Measurements from ENCODE around the gene OR2L13. TPM values are rescaled to one million over a fixed set of nuclear protein-coding genes. Genes with fewer than 3 reads are reported as not detected.
A peak's percentile ranks its signal among the peaks of the same experiment; 100 is the strongest.

Gene OR2L13
- total RNA-seq, 1 donor from 2014 or later, result not detected

GRCh38 chr1:248111157-248111556 lies 16.2 kb downstream of the OR2L13 start:
- Histone ChIP-seq H3K4me3 (no peak overlapping the region), H3K4me1 (no peaks in the 10 kb centered on the region), H3K36me3 (no peaks in the 10 kb centered on the region), H3K9me3 (peaks cover 26% of the 10 kb centered on the region), H3K27ac (no peak overlapping the region), H3K27me3 (ENCODE audit: low read depth) (no peaks in the 10 kb centered on the region)
- intact Hi-C loops (cut with DNase I), result no loop called here
- no peak for ATAC-seq
- DNase-seq, result no peak
- no peak for TF ChIP-seq CTCF (IDR thresholded peaks at IDR 0.05)

- DNase-seq, result no peak
- H3K4me3 ChIP-seq, result no peak overlapping the region
- no peaks in the 10 kb centered on the region for H3K27me3 ChIP-seq (ENCODE audit: low read depth)
- H3K9me3 ChIP-seq, result peaks cover 22% of the 10 kb centered on the region
- no peaks in the 10 kb centered on the region for H3K36me3 ChIP-seq
- no peak overlapping the region for H3K27ac ChIP-seq
- intact Hi-C loops (cut with DNase I), result no loop called here
- no peaks in the 10 kb centered on the region for H3K4me1 ChIP-seq
- no peak for ATAC-seq
- no peak for TF ChIP-seq CTCF (IDR thresholded peaks at IDR 0.05)
Observed at GRCh38 chr1:248114890-248115289, 19.9 kb downstream of the OR2L13 start.

GRCh38 chr1:248127653-248128052 lies 32.7 kb downstream of the OR2L13 start:
- DNase-seq (no peak), ATAC-seq (no peak)
- H3K4me1 ChIP-seq, result no peaks in the 10 kb centered on the region
- TF ChIP-seq CTCF (IDR thresholded peaks at IDR 0.05), result no peak
- intact Hi-C loops (cut with DNase I), result no loop called here
- no peaks in the 10 kb centered on the region for H3K9me3 ChIP-seq
- H3K4me3 ChIP-seq, result no peak overlapping the region
- H3K27ac ChIP-seq, result no peak overlapping the region
- H3K27me3 ChIP-seq (ENCODE audit: low read depth), result no peaks in the 10 kb centered on the region
- H3K36me3 ChIP-seq, result no peaks in the 10 kb centered on the region

GRCh38 chr1:248136811-248137210 lies 41.8 kb downstream of the OR2L13 start:
- DNase-seq (no peak), ATAC-seq (peak in 1 of 2 donors; percentile 30)
- H3K4me3 ChIP-seq, result no peak overlapping the region
- H3K27ac ChIP-seq, result no peak overlapping the region
- H3K9me3 ChIP-seq, result peaks cover 3% of the 10 kb centered on the region
- TF ChIP-seq CTCF (IDR thresholded peaks at IDR 0.05), result no peak
- H3K4me1 ChIP-seq, result no peaks in the 10 kb centered on the region
- H3K36me3 ChIP-seq, result no peaks in the 10 kb centered on the region
- H3K27me3 ChIP-seq (ENCODE audit: low read depth), result no peaks in the 10 kb centered on the region
- intact Hi-C loops (cut with DNase I), result no loop called here

- no peak for DNase-seq
Observed at GRCh38 chr1:248140846-248141245, 45.9 kb downstream of the OR2L13 start.

More at GRCh38 chr1:248140846-248141245, 45.9 kb downstream of the OR2L13 start:
- H3K4me1 ChIP-seq, result no peaks in the 10 kb centered on the region
- no peaks in the 10 kb centered on the region for H3K36me3 ChIP-seq
- intact Hi-C loops (cut with DNase I), result no loop called here
- no peak overlapping the region for H3K27ac ChIP-seq
- no peak for ATAC-seq
- no peak overlapping the region for H3K4me3 ChIP-seq
- no peak for TF ChIP-seq CTCF (IDR thresholded peaks at IDR 0.05)
- H3K27me3 ChIP-seq (ENCODE audit: low read depth), result no peaks in the 10 kb centered on the region
- no peaks in the 10 kb centered on the region for H3K9me3 ChIP-seq

Measured in lower lobe of right lung (tissue), 2 donors.